Keratinocyte (primary cell): ENCODE data around the gene CFAP77. TPM values are rescaled to one million over a fixed set of nuclear protein-coding genes. Genes with fewer than 3 reads are reported as not detected.

ENCODE experiments used
- DNase-seq: peaks from one replicate; pipeline ENCODE4 v3.0.0-alpha.2; 2011; ENCODE audit warnings: low read depth, missing footprints, low spot score
- FAIRE-seq: peaks from 2 replicates; lab custom pipeline; 2011; peaks lifted over from hg19 to GRCh38; lab: Jason Lieb, UNC
- H2AFZ ChIP-seq: 2 replicates; pipeline ENCODE4 v1.6.0; 2012; ENCODE audit warnings: low read length, control low read depth, inconsistent platforms; ENCODE audit not compliant: control insufficient read depth
- H3K27ac ChIP-seq: 2 replicates; pipeline ENCODE4 v1.5.1; 2011; ENCODE audit warnings: low read length; ENCODE audit not compliant: control insufficient read depth, insufficient read depth
- H3K27me3 ChIP-seq: 3 replicates; pipeline ENCODE4 v1.6.0; 2011; ENCODE audit warnings: low read length; ENCODE audit not compliant: control insufficient read depth, insufficient read depth; ENCODE audit errors: extremely low read depth
- H3K36me3 ChIP-seq, 2 experiments: 2 replicates in 1 of 2; 3 replicates in 1 of 2; pipeline ENCODE4 v1.5.1; 2011; ENCODE audit warnings: low read length in 2 of 2, mild to moderate bottlenecking in 1 of 2; ENCODE audit not compliant: control insufficient read depth in 2 of 2, insufficient read depth in 2 of 2; ENCODE audit errors: extremely low read depth in 1 of 2
- H3K4me1 ChIP-seq: 3 replicates; pipeline ENCODE4 v1.5.1; 2011; ENCODE audit warnings: low read length; ENCODE audit not compliant: control insufficient read depth, insufficient read depth; ENCODE audit errors: extremely low read depth
- H3K4me2 ChIP-seq: 3 replicates; pipeline ENCODE4 v1.6.0; 2011; ENCODE audit warnings: low read depth, low read length; ENCODE audit not compliant: control insufficient read depth, insufficient read depth; ENCODE audit errors: extremely low read depth
- H3K4me3 ChIP-seq, 3 experiments: fragments of 200-600 bp in 1 of 3; sonication (generic) in 1 of 3; 2 replicates in 2 of 3; 3 replicates in 1 of 3; pipeline ENCODE4 v1.5.1; 2011 to 2016; ENCODE audit warnings: low read length in 3 of 3, mild to moderate bottlenecking in 3 of 3, control low read depth in 2 of 3, inconsistent platforms in 1 of 3, low read depth in 1 of 3, mixed read lengths in 1 of 3, mixed run types in 1 of 3, moderate library complexity in 1 of 3; ENCODE audit not compliant: control insufficient read depth in 2 of 3, insufficient read depth in 2 of 3; ENCODE audit errors: extremely low read depth in 1 of 3
- H3K79me2 ChIP-seq: 2 replicates; pipeline ENCODE4 v1.6.0; 2012; ENCODE audit warnings: low read length; ENCODE audit not compliant: control insufficient read depth, insufficient read depth
- H3K9ac ChIP-seq: 3 replicates; pipeline ENCODE4 v1.6.0; 2011; ENCODE audit warnings: low read length; ENCODE audit not compliant: control insufficient read depth, insufficient read depth; ENCODE audit errors: extremely low read depth
- H3K9me1 ChIP-seq: 3 replicates; pipeline ENCODE4 v1.6.0; 2011; ENCODE audit warnings: low read length; ENCODE audit not compliant: control insufficient read depth, insufficient read depth; ENCODE audit errors: extremely low read depth
- H3K9me3 ChIP-seq: 2 replicates; pipeline ENCODE4 v1.5.1; 2012; ENCODE audit warnings: low read depth, low read length; ENCODE audit not compliant: control insufficient read depth
- H4K20me1 ChIP-seq: 3 replicates; pipeline ENCODE4 v1.6.0; 2011; ENCODE audit warnings: low read length; ENCODE audit not compliant: control insufficient read depth, insufficient read depth; ENCODE audit errors: extremely low read depth
- EZH2 ChIP-seq: IDR thresholded peaks from one replicate; pipeline ENCODE4 v1.6.1; 2012; ENCODE audit warnings: inconsistent platforms, mild to moderate bottlenecking, low read length, moderate library complexity
- dilution Hi-C: fragments of 300-500 bp; cut with MboI; formaldehyde crosslinking; loops from one replicate; pipeline ENCODE4 v1.7.0; 2020; ENCODE audit warnings: low sequenced_read_pairs; ENCODE audit not compliant: extremely low pct_ligation_motif_present
- polyA plus RNA-seq, 5 experiments: library from polyadenylated mRNA; depleted of rRNA in 3 of 5; stranded (reverse) in 3 of 5; stranded (forward) in 1 of 5; unstranded in 1 of 5; fragments of >200 nt; gene quantifications; 1 replicate in 1 of 5; 2 replicates in 3 of 5; 3 replicates in 1 of 5; pipeline versions ENCODE4 v1.2.1 to v1.2.3, GENCODE V29; 2011 to 2012; ENCODE audit warnings: missing spikeins in 2 of 5, low read depth in 1 of 5, low replicate concordance in 1 of 5
- TF ChIP-seq, protein P1 (sequence below), 3 experiments: IDR thresholded peaks in 1 of 3; conservative IDR thresholded peaks in 1 of 3; optimal IDR thresholded peaks in 1 of 3; 2 replicates in 2 of 3; 3 replicates in 1 of 3; pipeline versions ENCODE3 to v1.5.1; 2011; ENCODE audit warnings: low read length in 3 of 3, mild to moderate bottlenecking in 3 of 3, moderate library complexity in 2 of 3, control low read depth in 1 of 3, inconsistent platforms in 1 of 3; ENCODE audit not compliant: insufficient read depth in 2 of 3; ENCODE audit errors: extremely low read depth in 1 of 3

Gene CFAP77
- polyA plus RNA-seq, 1 donor (not counting 4 experiments of a cell fraction or from before 2014, with no cell fraction given), result not detected

DNA sequence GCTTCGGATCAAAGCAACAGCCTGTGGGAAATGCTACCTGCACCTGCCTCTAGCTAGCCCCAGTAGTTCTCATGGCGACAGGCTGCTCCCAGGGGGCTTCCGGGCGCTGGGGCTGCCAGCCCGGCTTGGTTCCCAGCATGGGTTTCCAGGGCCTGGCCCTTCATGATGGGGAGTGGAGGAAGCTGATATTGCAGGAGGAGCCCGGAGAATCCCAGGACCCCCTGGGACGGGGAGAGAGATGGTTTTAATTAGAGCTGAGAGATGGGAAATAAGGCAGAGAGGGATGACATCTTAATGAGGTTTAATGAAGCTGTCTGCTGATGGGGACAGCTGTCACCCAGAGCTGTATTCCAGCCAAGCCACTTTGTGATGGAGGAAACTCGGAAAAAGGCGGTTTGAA, 78.6 kb downstream of the CFAP77 start:
- no peak overlapping the region for H3K4me3 ChIP-seq
- H2AFZ ChIP-seq, result no peak overlapping the region
- no peaks in the 10 kb centered on the region for H3K36me3 ChIP-seq
- TF ChIP-seq EZH2, result no peak
- H3K27ac ChIP-seq, result no peak overlapping the region
- DNase-seq (no peak), FAIRE-seq (no peak)
- dilution Hi-C loops, result no loop called here
- H3K9me3 ChIP-seq, result no peaks in the 10 kb centered on the region
- no peaks in the 10 kb centered on the region for H3K79me2 ChIP-seq
- peaks cover 2% of the 10 kb centered on the region for H4K20me1 ChIP-seq
- H3K9ac ChIP-seq, result no peak overlapping the region
- no peak overlapping the region for H3K4me2 ChIP-seq
- H3K9me1 ChIP-seq, result no peaks in the 10 kb centered on the region
- no peaks in the 10 kb centered on the region for H3K4me1 ChIP-seq
- peaks cover 57% of the 10 kb centered on the region for H3K27me3 ChIP-seq

DNA sequence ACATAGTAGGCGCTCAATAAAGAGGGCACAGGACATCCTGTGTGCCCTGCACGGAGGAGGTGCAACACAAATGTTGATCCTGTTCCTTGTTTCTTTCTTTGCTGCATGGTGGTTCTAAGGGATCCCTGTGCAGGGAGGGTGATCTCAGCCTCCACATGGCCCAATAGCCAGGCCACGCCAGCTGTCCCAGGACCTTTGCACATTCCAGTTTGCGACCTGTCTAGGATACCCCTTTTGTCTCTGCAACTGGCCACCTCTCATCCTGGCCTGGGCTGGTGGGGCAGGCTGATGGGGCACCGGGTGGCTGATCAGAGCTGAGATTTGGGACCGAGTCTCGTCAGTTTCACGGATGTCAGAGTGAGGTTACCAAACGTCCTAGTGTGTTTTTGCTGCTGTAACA, 79.5 kb downstream of the CFAP77 start:
- no peaks in the 10 kb centered on the region for H3K79me2 ChIP-seq
- H3K36me3 ChIP-seq, result no peaks in the 10 kb centered on the region
- TF ChIP-seq, protein P1, sequence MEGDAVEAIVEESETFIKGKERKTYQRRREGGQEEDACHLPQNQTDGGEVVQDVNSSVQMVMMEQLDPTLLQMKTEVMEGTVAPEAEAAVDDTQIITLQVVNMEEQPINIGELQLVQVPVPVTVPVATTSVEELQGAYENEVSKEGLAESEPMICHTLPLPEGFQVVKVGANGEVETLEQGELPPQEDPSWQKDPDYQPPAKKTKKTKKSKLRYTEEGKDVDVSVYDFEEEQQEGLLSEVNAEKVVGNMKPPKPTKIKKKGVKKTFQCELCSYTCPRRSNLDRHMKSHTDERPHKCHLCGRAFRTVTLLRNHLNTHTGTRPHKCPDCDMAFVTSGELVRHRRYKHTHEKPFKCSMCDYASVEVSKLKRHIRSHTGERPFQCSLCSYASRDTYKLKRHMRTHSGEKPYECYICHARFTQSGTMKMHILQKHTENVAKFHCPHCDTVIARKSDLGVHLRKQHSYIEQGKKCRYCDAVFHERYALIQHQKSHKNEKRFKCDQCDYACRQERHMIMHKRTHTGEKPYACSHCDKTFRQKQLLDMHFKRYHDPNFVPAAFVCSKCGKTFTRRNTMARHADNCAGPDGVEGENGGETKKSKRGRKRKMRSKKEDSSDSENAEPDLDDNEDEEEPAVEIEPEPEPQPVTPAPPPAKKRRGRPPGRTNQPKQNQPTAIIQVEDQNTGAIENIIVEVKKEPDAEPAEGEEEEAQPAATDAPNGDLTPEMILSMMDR (optimal IDR thresholded peaks at IDR 0.05 in 1 of 3, IDR thresholded peaks at IDR 0.05 in 1 of 3, conservative IDR thresholded peaks at IDR 0.05 in 1 of 3; ENCODE audit: extremely low read depth in 1 of 3, insufficient read depth in 2 of 3, low read length in 3 of 3), result no peak
- no peak for TF ChIP-seq EZH2
- peaks cover 2% of the 10 kb centered on the region for H4K20me1 ChIP-seq
- dilution Hi-C loops, result no loop called here
- no peak overlapping the region for H3K9ac ChIP-seq
- DNase-seq, result no peak
- no peaks in the 10 kb centered on the region for H3K9me3 ChIP-seq
- no peak for FAIRE-seq
- peaks cover 54% of the 10 kb centered on the region for H3K27me3 ChIP-seq
- H3K4me1 ChIP-seq, result no peaks in the 10 kb centered on the region
- H3K4me3 ChIP-seq, result no peak overlapping the region
- no peaks in the 10 kb centered on the region for H3K9me1 ChIP-seq
- H2AFZ ChIP-seq, result no peak overlapping the region
- no peak overlapping the region for H3K4me2 ChIP-seq
- no peak overlapping the region for H3K27ac ChIP-seq

DNA sequence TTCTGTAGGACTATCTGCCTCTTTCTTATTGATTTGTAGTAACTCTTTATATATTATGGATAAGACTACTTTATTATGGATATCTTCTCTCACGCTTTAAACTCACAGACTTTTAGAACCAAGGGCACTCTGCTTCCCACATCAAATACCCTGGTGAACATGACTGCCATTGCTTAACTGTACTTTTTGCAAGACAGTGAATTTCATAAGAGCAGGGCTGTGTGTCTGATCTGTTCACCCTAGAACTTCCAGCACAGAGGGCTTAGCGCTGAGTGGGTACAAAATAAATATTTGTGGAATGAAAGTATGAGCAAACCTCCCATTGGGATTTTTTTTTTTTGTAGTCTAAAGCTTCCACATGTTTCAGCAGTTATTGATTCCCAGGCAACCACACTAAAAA, 84.8 kb downstream of the CFAP77 start:
- H3K9me1 ChIP-seq, result no peaks in the 10 kb centered on the region
- no peak overlapping the region for H2AFZ ChIP-seq
- no peak overlapping the region for H3K27ac ChIP-seq
- no peaks in the 10 kb centered on the region for H3K4me1 ChIP-seq
- no peak overlapping the region for H3K4me2 ChIP-seq
- dilution Hi-C loops, result no loop called here
- DNase-seq (no peak), FAIRE-seq (no peak)
- H4K20me1 ChIP-seq, result no peaks in the 10 kb centered on the region
- peaks cover 23% of the 10 kb centered on the region for H3K27me3 ChIP-seq
- no peak overlapping the region for H3K4me3 ChIP-seq
- no peak overlapping the region for H3K9ac ChIP-seq
- no peaks in the 10 kb centered on the region for H3K79me2 ChIP-seq
- TF ChIP-seq, protein P1 (optimal IDR thresholded peaks at IDR 0.05 in 1 of 3, IDR thresholded peaks at IDR 0.05 in 1 of 3, conservative IDR thresholded peaks at IDR 0.05 in 1 of 3; ENCODE audit: extremely low read depth in 1 of 3, insufficient read depth in 2 of 3, low read length in 3 of 3), result no peak
- TF ChIP-seq EZH2, result no peak
- H3K9me3 ChIP-seq, result no peaks in the 10 kb centered on the region
- no peaks in the 10 kb centered on the region for H3K36me3 ChIP-seq
